ENCODE measurements around the gene CCDC157. TPM values are rescaled to one million over a fixed set of nuclear protein-coding genes. Genes with fewer than 3 reads are reported as not detected.
A peak's percentile ranks its signal among the peaks of the same experiment; 100 is the strongest.

The CCDC157 gene
- 1.7 TPM for total RNA-seq (ENCODE audit: insufficient read depth, low replicate concordance)

DNA sequence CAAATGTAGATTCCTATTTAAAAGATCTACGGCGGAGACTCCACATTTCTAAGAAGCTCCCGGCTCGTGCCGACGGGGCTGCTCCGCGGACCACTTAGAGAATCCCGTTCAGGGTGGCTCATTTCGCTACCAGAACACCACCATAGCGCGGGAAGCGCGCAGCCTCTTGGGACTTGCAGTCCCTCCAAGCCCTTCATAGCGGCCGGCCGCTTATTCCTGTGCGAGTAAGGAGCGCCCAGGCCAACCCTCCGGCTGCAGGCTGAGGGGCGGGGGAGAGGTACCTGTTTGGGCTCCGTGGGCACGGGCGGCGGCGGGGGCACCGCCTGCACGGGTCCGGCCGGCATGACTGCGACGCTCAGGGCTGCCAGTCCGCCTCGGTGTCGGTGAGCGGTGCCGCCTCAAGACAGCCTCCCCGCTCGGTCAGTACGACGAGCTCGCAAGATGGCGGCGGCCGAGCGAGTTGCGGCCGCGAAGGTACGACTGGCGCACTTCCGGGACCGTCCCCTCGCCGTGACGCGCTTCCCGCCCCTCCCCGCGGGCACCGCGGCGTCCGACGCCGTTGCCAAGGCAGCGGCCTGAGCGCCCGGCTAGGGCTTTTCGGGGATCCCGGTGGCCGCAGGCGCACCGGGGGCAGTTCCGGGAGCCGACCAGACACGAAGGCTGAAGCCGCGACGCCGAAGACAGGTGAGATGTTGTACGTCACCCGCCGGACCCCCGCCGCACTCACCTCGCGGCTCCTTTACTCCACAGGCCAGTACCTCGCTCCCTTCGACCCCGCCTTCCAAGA, at the start of gene CCDC157, which contains the start of gene SF3A1:
CCDC157 (plus strand) TSS at position 559 of the 787 bp plus-strand sequence. CDS start 8,994 bp downstream, outside the sequence.
SF3A1 (minus strand) TSS at position 446 of the 787 bp plus-strand sequence; CDS start at position 344, 102 bp downstream.
- peak; percentile 94 for DNase-seq (ENCODE audit: low spot score)

DNA sequence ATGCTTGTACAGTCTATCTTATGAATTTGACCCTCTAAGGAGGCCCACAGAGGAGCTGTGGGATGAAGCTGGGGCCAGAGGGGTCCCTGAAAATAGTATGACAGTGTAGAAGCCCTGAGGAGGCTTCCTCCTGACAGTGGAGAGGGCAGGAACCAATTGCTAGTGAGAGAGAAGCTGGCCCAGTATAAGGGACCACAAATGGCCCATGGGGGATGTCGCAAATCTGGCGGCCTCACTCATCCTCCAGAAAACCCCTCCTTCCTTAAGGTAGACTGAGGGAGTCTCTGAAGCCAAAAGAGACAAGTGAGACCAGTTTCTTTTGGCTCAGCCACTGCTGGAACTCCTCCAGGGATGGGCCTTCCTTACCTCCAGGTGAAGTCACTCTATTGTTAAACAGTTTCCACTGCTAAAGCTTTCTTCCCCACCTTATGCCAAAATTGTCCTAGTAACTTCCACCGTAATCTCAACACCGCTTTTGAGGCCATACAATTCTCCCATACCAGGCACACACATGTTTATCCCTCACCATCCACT, 49.7 kb upstream of the CCDC157 start:
- DNase-seq (ENCODE audit: low spot score) = no peak

DNA sequence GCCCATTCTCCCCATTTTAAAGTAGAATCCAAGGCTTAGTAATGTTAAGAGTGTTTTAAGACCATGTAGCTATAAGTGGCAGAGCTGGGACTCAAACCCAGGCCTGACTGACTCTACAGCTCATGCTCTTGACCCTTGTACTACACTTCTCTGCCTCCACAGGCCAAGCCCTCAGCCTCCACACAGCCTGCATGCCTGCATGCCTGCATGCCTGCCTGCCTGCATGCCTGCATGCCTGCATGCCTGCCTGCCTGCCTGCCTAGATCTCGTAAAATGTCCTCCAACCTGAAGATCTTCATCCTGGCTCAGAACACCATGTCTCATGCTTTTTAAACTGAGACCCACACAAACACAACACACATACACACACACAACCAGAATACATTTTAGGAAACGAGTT, 48.7 kb upstream of the CCDC157 start:
- DNase-seq (ENCODE audit: low spot score) = no peak

DNA sequence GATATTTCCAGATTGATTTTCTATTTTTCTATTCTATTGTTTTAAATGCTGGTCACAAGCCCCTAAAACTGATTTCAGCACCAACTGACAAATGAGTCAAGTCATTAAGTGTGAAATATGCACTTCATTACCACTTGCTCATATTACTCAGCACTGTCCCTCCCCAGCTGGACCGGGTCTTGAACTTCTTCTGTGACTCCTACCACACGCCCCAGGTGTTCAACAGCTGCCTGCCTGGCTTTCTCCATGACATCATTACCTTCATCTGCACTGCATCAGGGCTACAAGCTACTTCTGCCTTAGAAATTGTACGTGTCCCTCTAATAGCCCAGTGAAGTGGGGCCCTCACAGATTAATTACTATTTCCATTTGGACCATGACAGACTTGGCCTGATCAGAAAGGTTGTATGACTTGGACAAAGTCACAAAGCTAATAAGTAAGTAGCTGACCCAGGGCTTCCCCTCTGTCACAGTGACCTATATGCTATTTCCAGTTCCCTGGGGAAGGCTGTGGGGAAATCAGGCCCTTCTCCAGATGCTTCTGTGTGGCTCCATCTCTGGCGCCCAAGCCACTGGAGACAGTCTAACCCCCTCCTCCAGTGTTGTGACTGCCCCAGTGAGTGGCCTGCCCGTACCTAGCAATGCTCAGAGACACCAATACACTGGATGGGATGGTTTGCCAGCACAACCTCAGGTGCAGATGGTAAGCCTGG, 48.1 kb upstream of the CCDC157 start:
- no peak for DNase-seq (ENCODE audit: low spot score)

DNA sequence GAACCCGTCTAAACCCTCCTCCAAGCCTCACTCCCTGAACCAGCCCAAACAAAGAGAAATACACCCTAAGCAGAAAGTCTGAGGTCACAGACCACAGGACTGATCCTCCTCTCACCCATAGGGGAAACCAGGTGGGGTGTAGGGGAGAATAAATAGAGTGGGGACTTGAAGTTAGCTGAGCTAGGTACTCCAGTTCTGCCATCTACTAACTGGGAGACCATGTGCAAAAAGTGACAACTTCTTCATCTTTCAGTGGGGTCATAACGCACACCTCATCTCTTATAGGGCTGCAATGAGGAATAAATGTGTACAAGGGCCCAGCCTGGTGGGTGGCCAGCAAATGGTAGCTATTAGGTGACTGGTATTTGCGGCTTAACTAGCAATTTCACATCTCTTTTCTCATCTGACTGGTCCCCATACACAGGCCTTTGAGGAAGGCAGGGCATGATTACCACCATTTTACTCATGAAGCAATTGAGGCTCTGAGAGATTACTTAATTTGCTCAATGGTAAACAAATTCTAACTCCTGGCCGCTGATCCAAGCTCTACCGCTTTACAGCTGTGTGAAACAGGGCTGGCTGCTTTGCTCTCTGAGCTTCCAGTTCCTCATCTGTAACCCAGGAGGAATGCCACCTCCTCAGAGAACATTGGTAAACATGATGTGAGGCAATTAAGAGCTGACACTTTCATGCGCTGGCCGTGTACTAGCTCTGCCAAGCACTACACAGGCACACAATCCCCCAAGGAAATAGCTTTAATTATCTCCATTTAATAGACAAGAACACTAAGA, 46.7 kb upstream of the CCDC157 start:
- no peak for DNase-seq (ENCODE audit: low spot score)

DNA sequence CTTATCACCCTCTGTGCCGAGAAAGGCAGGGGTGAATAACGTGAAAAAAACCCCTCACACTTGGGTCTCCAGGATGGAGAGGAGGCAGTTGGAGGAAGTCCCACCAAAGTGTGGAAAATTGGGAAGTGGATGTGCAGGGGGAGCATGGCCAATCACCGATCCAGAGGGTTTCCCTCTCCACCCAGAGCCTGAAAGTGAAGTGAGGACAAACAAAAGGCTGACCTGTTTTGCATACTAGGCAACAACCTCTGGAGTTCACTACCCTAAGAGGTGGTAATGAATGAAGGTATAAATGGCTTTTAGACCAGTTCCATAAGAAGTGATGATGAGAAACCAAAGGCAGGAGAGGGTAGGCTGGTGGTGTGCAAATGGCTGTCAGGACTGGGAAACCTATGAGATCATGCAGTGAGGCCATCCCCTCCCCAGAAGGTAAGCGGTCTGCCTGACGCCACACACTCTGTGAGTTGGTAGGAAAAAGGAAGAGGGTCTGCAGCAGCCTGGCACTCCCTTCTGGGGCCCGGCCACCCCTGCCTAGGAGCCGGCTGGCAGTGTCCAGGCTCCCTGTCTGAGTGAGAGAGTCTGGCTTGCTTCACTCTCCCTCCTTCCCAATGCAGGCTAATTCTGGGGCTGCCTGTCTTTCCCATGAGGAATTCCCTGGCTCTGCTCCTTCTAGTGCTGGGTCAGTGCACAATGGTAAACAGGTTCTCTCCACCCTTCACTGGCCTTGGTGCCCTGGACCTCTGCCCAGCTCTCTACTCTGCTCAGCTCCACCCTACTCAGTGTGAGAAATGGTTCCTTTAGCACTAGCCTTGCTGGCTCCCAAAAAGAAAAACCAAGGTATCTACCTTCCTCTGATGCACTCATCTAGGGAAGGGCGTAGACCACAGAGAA, 45.7 kb upstream of the CCDC157 start:
- peak; percentile 85 for DNase-seq (ENCODE audit: low spot score)

DNA sequence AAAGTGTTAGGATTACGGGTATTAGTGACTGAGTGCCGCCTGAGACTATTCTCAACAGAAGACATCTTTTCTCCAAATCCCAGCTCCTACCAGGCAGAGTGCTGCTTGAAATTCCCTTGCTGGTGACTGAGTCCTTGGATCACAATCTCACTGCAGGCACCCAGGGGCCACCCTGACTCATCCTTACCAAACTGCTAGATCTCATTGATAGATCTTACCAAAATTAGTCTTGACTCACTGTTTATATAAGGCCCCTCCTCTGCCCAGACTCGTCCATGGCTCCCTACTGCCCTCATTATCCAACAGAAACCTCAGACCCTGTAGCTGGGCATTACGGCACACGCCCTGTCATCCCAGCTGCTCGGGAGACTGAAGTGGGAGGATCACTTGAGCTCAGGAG, 44.8 kb upstream of the CCDC157 start:
- peak; percentile 42 for DNase-seq (ENCODE audit: low spot score)

DNA sequence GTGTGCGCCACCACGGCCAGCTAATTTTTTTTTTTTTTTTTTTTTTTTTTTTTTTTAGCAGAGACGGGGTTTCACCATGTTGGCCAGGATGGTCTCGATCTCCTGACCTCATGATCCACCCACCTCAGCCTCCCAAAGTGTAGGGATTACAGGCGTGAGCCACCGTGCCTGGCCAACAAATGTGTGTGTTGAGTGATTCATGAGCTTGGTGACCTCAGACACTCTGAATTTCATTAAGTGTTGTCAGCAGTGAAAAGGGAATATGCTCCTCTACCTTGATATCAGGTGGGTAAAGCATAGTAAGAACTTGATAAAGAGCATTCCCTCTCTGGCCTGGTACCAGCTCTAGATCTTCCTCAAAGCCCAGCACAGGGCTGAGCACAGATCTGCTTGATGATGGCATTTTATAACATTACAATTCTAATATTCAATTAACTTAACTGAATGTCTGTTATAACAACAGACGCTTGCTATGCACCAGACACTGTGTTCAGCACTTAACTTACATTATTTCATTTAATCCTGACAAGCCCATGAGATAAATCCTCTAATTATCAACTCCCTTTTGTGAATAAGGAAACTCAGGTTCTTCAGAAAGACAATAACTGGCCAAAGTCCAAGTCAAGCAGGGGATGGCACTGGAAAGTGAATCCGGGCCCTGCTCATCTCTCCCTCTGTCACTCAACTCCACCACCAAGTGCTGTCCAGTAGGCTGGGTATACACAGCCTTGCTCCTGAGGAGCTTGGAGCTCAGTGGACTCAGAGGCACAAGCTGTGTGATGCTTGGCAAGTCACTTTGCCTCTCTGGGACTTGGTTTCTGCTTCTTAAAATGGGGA, 43.1 kb upstream of the CCDC157 start:
- DNase-seq (ENCODE audit: low spot score) = no peak

DNA sequence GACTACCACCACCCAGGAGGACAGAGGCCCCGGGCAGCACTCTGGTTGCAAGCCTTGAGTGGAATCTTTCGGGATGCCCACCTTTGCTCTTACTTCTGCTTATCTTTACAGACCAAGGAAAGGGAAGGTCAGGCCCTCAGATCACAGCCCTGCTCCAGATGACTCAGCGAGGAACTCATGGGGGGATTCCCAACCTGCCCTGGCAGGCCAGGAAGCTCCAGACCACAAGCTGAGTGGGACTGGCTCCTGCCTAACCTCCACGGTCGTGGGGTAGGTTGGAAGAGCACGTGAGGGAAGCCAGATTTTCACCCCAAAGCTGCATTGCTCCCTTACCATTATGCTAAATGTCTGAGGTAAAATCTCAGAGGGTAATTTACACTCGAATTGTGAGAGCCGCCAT, 41.9 kb upstream of the CCDC157 start:
- DNase-seq (ENCODE audit: low spot score) = no peak

DNA sequence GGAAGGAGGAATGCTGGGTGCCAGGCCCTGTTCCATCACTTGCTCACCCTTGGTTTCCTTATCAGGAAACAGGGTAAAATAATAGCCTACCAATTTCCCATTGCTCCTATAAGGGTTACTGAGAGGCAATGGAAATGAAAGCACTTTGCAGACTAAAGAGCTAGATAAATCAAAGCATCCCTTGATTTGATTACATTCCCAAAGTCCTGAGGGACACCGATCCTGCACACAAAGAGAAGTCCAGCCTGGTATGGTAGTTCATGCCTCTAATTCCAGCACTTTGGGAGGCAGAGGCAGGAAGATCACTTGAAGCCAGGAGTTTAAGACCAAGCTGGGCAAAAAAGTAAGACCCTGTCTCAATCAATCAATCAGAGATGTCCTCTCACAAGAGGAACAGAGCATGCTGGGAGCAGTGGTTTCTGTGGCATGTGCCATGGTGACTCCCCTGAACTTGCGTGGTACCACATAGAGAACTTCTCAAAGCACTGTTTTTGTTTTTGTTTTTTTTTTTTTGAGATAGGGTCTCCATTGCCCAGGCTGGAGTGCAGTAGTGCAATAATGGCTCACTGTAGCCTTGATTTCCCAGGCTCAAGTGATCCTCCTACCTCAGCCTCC, 40.7 kb upstream of the CCDC157 start:
- DNase-seq (ENCODE audit: low spot score) = no peak

DNA sequence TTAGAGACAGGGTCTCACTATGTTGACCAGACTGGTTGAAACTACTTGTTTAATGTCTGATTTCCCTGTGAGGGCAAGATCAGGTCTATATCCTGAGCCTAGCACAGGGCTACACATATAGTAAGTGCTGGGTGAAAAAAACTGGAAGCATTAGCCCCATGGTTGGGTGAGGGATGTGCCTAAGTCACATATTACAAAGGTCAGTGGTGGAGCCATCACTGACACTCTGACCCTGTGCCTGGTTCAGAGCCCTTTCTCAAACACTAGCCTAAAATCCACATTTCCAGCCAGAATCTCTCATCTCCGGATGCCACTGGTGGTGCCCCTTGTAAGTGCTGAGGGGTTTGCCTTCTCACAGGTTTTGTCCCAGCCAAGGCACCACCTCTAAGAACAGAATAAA, 39.0 kb upstream of the CCDC157 start:
- no peak for DNase-seq (ENCODE audit: low spot score)

DNA sequence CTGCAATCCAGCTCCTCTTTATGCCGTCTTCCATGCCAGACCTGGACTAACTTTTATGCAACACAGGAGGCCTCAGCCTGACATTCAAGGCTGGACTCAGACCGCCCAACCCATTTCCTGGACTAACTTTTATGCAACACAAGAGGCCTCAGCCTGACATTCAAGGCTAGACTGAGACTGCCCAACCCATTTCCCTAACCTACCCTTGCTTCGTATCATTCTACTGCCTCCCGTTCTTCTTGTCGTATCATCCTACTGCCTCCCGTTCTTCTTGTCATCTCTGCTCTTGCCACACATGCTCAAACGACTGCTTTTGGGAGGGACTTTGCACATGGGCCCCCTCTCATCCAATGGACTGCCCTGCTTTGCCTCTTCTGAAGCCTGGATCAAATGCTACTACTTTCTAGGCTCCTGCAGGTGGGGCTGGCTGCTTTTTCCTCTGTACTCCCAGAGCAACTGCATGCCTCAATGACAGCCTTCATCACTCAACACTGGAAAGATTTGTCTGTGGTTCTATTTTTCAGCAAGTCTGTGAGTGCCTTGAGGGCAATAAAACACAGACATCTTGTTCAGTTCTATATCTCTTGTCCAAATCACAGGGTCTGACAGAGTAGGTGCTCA, 37.9 kb upstream of the CCDC157 start:
- DNase-seq (ENCODE audit: low spot score) = peak; percentile 68

DNA sequence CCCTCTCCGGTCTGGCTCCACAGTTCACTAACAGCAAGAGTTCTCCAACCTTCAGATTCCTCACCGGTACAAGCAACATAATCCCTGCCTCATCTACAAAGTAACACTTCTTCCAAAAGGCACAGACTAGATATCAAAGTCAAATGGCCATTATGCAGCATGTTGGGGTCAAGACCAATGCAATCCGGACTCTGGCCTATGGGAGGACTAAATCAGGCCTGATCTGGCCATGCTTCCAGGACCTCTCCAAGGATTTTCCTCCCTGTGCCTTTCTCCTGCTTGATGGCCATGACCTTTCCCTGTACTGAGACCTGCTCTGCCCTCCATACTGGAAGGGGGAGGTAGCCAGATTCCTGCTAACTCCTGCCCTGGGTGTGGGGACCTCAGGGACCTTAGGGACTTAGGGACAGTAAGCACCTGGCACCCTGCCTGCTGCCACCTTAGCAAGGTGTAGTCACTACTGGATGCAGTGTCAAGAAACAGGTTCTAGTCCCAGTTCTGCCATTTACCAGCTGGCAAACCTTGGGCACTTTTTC, 36.7 kb upstream of the CCDC157 start:
- DNase-seq (ENCODE audit: low spot score) = no peak

DNA sequence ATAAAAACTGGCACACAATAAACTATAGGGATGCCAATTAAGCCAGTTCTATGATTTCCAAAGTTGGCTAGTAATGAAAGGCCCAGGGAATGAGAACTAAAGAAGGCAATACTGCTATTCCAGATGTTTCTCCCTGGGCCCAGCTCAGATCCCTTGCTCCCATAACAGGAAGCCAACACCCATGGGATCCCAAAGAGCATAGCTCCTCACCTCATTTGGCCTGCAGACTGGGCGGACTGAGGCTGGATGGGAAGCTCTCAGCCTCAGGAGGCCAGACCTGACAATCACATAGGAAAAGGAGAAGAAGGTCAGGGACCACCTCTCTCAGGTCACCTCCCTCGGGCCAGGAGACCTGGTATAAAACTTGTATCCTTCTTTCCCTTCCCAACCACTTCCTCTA, 35.3 kb upstream of the CCDC157 start:
- no peak for DNase-seq (ENCODE audit: low spot score)

DNA sequence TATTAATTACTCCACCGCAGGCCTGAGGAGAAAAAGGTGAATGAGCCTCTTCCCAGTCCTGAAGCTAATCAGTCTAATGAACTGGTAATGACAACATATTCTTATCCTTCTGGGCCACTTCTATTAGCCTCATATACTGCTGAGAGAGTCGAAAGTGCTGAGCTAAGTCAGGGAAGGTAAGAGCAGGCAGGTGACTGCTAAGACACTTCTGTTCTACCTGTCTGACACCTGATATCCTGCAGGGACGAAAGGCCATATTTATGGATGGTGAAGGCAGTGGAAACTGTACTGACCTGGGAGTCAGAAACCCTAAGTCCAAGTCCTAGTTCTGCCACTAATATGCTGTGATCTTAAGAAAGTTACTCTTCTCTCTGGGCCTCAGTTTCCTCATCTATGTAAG, 33.6 kb upstream of the CCDC157 start:
- no peak for DNase-seq (ENCODE audit: low spot score)

DNA sequence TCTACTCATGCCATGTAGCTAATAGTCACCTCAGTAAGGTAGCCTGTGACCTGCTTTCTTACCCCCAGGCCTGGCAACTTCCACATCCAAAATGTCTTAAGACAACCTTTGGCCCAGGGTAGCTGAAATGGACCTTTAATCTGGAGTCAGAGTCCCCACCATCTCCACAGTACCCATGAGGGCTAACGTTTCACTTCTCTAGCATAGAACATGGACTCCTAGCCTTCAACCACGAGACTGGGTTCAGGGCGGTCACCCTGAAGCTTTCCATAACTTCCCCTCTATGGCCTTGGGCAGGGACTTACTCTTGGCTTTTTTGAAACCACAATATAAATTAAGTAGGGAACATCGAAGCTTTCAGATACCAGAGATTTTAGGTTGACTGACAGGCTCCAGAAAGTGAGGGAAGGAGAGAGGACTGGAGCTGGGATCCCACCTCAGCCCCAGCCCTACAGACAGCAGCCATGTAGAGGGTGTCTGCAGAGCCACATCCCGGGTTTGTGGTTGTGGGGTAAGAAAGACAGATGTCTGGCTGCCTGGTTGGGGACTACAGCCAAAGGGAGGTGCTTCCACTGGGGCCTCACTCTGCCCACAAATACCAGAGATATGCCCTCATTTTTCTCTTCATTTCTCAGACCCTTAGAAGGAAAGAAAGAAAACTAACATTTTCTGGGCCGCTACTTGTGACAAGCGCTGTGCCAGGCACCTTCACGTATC, 32.6 kb upstream of the CCDC157 start:
- DNase-seq (ENCODE audit: low spot score) = peak; percentile 76

DNA sequence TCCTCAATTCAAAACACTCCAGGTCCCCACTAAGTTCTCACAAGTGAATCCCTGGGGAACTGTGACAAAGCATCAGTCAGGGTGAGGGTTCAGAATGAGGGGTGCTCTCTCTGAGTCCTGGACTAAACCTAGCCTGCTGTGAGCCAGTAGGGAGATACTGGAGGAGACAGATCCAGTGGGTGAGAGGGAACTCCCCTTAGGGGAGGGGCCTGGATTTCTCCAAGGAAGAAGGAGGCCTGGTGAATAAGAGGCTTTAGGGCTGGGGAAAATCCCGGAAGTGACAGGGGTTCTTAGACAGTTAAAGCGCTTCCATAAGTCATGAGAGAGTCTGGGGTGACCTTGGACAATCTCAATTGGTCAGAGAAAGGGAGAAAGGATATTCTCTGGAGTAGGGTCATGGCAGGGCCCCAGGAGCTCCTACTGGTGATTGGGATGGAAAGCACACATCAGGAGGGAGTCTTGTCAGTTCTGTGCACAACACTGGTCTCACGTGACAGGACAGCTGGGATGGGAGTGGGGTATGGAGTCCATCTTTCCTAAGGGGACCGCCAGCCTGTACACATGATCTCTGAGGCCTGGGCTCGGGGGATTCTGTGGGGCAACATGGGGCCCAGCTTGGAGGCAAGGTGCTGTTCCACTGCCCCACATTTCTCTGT, 31.6 kb upstream of the CCDC157 start:
- peak; percentile 97 for DNase-seq (ENCODE audit: low spot score)

Data from umbilical cord (tissue), 2 donors.